Measurements from ENCODE around the gene COQ4. TPM values are rescaled to one million over a fixed set of nuclear protein-coding genes. Genes with fewer than 3 reads are reported as not detected.

COQ4 gene
- polyA plus RNA-seq, 1 donor = 34.8 TPM

- no peak for DNase-seq
These were observed 18.2 kb downstream of the COQ4 start for GRCh38 chr9:128340691-128341434.

GRCh38 chr9:128341435-128341849 lies 18.8 kb downstream of the COQ4 start:
- peak; percentile 46 for DNase-seq

DNA sequence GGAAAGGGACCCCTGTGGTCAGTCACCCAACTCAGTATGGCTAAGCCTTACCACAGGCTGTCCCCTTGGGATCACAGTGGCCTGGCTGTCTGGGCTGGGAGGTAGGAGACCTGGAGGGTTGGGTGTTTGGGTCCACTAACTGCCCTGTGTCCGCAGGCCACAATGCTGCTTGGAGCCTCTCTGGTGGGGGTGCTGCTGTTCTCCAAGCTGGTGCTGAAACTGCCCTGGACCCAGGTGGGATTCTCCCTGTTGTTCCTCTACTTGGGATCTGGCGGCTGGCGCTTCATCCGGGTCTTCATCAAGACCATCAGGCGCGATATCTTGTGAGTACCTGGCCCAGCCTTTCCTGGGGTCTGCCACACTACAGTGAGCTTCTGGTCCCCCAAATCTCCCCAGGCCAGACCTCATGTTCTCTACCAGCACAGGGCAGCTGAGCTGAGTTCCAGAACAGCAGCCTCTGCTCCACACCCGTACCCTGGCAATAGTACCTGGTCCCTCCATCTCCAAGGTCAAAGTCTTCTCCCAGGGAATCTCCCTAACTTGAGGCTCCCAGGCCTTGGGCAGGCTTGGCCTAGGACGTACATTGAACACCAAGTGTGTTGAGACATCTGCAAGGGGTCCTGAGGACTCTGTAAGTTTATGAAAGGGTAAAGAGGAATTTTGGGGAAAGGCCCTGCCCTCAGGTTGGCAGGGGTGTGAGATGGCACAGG lies 20.5 kb downstream of the COQ4 start:
- no peak for DNase-seq

DNA sequence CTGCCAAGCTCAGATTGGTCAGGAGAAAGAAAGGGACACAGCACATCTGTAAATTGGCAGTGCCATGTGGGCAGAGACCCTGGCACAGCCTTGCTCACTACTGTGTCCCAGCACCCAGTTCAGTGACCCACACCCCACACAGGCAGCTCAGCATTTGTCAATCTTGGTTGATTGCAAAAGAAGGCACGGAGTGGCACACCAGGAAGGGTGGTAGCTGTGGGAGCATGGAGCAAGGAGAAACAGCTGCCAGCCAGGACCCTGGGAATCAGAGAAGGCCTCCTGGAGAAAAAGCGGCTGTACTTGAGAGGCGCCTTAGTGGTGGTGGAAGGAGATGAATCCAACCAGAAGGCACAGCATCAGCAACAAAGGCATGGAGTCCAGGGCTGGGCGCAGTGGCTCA lies 21.2 kb downstream of the COQ4 start:
- DNase-seq = no peak

DNA sequence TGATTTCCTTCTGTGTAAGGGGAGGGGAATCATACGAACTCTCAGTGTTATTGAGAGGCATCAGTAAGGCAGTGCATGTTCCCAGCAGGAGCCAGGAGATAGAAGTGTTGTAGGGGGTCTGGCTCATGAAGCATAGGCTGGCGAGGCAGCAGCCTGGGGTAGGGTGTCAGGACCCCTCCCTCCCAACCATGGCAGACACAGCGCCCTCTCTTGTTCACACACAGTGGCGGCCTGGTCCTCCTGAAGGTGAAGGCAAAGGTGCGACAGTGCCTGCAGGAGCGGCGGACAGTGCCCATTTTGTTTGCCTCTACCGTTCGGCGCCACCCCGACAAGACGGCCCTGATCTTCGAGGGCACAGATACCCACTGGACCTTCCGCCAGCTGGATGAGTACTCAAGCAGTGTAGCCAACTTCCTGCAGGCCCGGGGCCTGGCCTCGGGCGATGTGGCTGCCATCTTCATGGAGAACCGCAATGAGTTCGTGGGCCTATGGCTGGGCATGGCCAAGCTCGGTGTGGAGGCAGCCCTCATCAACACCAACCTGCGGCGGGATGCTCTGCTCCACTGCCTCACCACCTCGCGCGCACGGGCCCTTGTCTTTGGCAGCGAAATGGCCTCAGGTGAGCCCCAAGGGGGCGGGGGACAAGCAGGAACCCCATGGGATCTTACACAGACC lies 22.4 kb downstream of the COQ4 start:
- no peak for DNase-seq

DNA sequence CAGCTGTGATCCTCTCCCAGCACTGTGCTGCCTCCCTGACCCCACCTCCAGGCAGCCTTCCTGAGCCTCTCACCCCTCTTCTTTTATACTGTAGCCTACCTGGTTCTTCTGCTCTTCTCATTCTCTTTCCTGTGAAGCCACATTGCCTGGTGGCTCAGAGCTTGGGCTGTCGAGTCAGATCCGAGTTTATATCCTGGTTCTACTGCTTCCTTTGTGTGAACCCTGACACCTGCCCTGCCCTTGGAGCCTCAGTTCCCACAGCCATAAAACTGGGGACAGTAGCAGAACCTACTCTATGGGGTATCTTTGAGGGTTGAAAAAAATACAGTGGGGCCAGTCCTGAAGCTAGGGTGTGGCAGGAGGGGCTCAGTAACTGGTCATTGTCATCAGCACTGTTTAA lies 26.5 kb downstream of the COQ4 start:
- no peak for DNase-seq

DNA sequence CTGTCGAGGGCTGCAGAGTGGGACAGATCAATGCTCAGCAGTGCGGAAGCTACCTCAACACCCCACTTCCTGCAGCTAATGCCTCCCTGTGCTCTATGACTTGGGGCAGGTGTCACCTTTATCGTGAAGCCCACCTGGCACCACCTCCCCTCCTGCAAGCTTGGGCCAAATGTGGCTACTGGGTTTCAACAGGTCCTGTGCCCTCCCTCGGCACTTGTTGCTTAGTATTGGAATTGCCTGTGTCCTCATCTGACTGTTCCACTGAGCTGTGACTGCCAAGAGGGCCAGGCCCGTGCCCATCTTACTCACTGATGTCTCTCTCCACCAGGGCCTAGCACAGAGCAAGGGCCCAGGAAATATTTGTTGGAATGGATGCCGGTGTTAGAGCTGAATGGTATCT lies 27.1 kb downstream of the COQ4 start:
- DNase-seq = no peak

DNA sequence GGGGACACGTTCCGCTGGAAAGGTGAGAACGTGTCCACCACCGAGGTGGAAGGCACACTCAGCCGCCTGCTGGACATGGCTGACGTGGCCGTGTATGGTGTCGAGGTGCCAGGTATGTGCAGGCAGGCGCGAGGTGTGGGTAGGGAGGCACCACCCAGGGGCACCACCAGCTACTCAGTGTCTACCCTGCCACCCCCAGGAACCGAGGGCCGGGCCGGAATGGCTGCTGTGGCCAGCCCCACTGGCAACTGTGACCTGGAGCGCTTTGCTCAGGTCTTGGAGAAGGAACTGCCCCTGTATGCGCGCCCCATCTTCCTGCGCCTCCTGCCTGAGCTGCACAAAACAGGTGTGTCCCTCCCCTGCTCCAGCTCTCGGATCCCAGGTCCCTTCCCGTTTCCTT lies 32.8 kb downstream of the COQ4 start:
- DNase-seq = no peak

- no peak for DNase-seq
These were observed 35.5 kb downstream of the COQ4 start for GRCh38 chr9:128358090-128358489.

DNA sequence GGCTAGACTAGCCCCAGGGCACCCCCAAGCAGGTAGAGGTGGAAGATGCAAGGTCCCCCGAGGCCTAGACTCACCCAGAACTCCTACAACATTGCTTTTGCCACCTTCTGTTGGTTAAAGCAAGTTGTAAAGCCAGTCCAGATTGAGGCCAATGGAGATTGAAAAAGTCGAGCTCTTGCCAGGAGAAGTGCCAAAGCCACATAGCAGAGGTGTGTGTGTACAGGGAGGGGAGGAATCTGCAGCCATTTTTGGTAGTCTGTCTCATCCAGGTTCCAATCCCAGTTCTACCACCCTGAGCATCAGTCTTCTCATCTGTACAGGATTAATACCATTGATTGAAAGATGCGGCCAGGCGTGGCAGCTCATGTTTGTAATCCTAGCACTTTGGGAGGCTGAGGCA lies 36.2 kb downstream of the COQ4 start:
- no peak for DNase-seq

DNA sequence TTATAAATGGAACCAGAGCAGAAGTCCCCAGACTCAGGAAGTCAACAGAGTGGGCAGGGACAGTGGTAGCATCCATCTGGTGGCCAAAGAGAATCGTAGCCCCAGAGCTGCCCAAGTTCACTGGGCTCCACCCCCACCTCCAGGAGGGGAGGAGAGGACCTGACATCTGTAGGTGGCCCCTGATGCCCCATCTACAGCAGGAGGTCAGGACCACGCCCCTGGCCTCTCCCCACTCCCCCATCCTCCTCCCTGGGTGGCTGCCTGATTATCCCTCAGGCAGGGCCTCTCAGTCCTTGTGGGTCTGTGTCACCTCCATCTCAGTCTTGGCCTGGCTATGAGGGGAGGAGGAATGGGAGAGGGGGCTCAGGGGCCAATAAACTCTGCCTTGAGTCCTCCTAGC lies 38.2 kb downstream of the COQ4 start:
- no peak for DNase-seq

DNA sequence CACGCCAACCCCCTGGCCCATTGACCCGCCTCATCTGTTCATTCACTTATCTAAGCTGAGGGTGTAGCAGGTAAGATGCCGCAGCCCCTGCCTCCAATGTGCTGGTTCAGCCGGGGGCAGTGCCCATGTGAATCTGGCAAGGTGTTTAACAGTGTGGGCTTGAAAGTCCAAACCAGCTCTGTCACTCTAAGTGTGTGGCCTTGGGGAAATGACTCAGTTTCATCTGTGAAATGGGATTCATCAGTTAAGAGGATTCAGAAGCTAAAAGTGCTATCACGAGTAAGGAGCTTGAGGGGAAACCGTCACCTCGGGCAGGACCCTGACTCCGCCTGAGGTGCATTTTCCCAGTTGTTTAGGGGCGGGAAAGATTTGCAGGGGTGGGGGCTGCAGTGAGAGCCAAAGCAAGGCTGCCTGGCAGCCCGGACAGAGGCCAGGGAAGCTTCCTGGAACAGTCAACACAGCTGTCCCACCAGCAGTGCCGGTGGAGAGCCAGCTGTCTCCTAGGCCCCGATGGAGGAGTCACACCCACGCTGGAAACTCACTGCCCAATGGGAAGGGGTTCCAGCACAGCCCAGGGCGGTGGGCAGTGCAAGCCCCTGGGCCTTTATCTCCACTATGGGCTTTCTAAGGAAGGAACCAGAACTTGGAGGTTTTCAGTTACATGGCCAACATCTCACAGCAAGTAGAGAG lies 38.8 kb downstream of the COQ4 start:
- peak; percentile 38 for DNase-seq

DNA sequence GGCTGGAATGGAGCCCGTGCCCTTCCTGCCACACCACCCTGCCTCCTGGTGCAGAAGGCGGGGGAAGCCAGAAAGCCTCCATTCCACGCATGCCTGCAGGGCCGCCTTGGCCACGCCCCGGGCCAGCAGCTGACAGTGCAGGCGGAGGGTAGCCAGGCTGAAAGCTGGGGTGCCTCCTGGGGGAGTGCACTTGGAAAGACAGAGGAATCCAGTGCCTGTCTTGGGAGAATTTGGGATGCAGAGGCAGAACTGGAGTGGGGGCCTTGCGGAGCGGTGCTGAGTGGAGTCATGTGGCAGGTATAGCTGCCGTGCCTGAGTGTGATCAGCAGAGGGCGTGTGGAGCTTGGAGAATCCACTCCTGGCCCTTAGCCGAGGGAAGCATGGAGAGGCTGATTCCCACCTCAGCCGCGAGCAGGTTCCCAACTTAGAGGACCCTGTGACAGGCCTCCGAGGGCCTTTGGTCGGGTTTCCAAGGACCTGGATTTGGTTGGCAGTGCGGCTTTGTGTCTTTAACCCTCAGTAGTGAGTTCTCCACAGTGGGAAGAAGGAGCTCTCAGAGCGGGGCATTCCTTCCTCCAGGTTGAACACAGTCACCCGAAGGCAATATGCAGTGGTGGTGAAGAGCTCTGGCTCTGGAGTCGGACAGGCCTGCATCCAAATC lies 39.5 kb downstream of the COQ4 start:
- DNase-seq = peak; percentile 88

- DNase-seq = no peak
These were observed 40.1 kb downstream of the COQ4 start for GRCh38 chr9:128362774-128363173.

GRCh38 chr9:128365525-128365924 lies 42.9 kb downstream of the COQ4 start:
- DNase-seq = no peak

- no peak for DNase-seq
These were observed 46.5 kb downstream of the COQ4 start for GRCh38 chr9:128369024-128369706.

GRCh38 chr9:128370367-128370751 lies 47.7 kb downstream of the COQ4 start:
- DNase-seq = no peak

GRCh38 chr9:128370752-128371629 lies 48.4 kb downstream of the COQ4 start, which contains the start of gene URM1:
TSS of gene URM1 (plus strand) at chr9:128371374. CDS start at chr9:128371381, 7 bp downstream.
- DNase-seq = peak; percentile 99

- no peak for DNase-seq
These were observed 49.0 kb downstream of the COQ4 start for GRCh38 chr9:128371630-128372117.

- DNase-seq = no peak
These were observed 49.6 kb downstream of the COQ4 start for GRCh38 chr9:128372188-128372641.
